AG09319 (cell line): ENCODE data around the gene CALU.

Experiments used
- DNase-seq: peaks from one replicate; pipeline ENCODE4 v3.0.0-alpha.2; 2010; ENCODE audit warnings: low read depth; ENCODE audit errors: extremely low read depth
- CTCF ChIP-seq: IDR thresholded peaks from 2 replicates; pipeline ENCODE4 v1.5.1; 2011; ENCODE audit warnings: low read depth, mild to moderate bottlenecking, inconsistent platforms, low read length, moderate library complexity

The CALU gene

GRCh38 chr7:128763541-128763940, 24.4 kb downstream of the CALU start:
- no peak for DNase-seq
- no peak for TF ChIP-seq CTCF

GRCh38 chr7:128767475-128768110, 28.4 kb downstream of the CALU start:
- TF ChIP-seq CTCF, result no peak
- no peak for DNase-seq

- no peak for DNase-seq
- TF ChIP-seq CTCF, result no peak
These were observed 31.1 kb downstream of the CALU start for GRCh38 chr7:128770233-128770632.

GRCh38 chr7:128773604-128774003, 34.4 kb downstream of the CALU start:
- TF ChIP-seq CTCF, result no peak
- DNase-seq, result no peak

GRCh38 chr7:128774029-128774689, 35.0 kb downstream of the CALU start:
- DNase-seq, result no peak
- no peak for TF ChIP-seq CTCF

- TF ChIP-seq CTCF, result no peak
- DNase-seq, result no peak
These were observed 35.8 kb downstream of the CALU start for GRCh38 chr7:128774921-128775320.

- DNase-seq, result no peak
- no peak for TF ChIP-seq CTCF
These were observed 36.8 kb downstream of the CALU start, which contains the start of gene OPN1SW for GRCh38 chr7:128775744-128776474. TSS of gene OPN1SW (minus strand) at chr7:128775794. CDS start at chr7:128775781, 13 bp downstream.
